ENCODE results near the gene EFS.

The EFS gene

GRCh38 chr14:23385642-23386265 is 20.8 kb upstream of the EFS start:
- TF ChIP-seq EZH2phosphoT487 (IDR thresholded peaks at IDR 0.05; ENCODE audit: low read length) (no peak), EZH2 (optimal IDR thresholded peaks at IDR 0.05; ENCODE audit: low read depth, low read length) (no peak)
- H3K36me3 ChIP-seq (replicated peaks; ENCODE audit: insufficient read depth, low read length): no peaks in the 10 kb centered on the region
- H3K9ac ChIP-seq (ENCODE audit: low read length): no peak overlapping the region
- H3K9me2 ChIP-seq (replicated peaks; ENCODE audit: insufficient read depth, low read length): no peaks in the 10 kb centered on the region
- H3K4me1 ChIP-seq (ENCODE audit: low read length): no peaks in the 10 kb centered on the region
- H3K27me3 ChIP-seq (replicated peaks; ENCODE audit: insufficient read depth, low read length): peaks cover 13% of the 10 kb centered on the region
- DNase-seq: no peak
- H3K9me3 ChIP-seq (replicated peaks; ENCODE audit: insufficient read depth, low read length): no peaks in the 10 kb centered on the region
- H3F3A ChIP-seq (ENCODE audit: insufficient read depth, low read length): no peaks in the 10 kb centered on the region
- no peak overlapping the region for H3K4me2 ChIP-seq (ENCODE audit: low read depth, low read length)
- H3K79me2 ChIP-seq (ENCODE audit: low read length): no peaks in the 10 kb centered on the region
- no peak overlapping the region for H2AFZ ChIP-seq (ENCODE audit: low read length)
- H4K20me1 ChIP-seq (ENCODE audit: insufficient read depth, low read length): no peaks in the 10 kb centered on the region
- no peak overlapping the region for H3K4me3 ChIP-seq (ENCODE audit: low read length)
- H3K27ac ChIP-seq (ENCODE audit: low read length): no peak overlapping the region

GRCh38 chr14:23385244-23385641 is 20.3 kb upstream of the EFS start:
- Histone ChIP-seq H3K36me3 (replicated peaks; ENCODE audit: insufficient read depth, low read length) (no peaks in the 10 kb centered on the region), H3K4me2 (ENCODE audit: low read depth, low read length) (no peak overlapping the region), H3K27ac (ENCODE audit: low read length) (no peak overlapping the region), H3K27me3 (replicated peaks; ENCODE audit: insufficient read depth, low read length) (peaks cover 8% of the 10 kb centered on the region), H3K9me2 (replicated peaks; ENCODE audit: insufficient read depth, low read length) (no peaks in the 10 kb centered on the region), H3F3A (ENCODE audit: insufficient read depth, low read length) (no peaks in the 10 kb centered on the region), H2AFZ (ENCODE audit: low read length) (no peak overlapping the region), H3K4me3 (ENCODE audit: low read length) (no peak overlapping the region), H3K4me1 (ENCODE audit: low read length) (no peaks in the 10 kb centered on the region), H3K9ac (ENCODE audit: low read length) (no peak overlapping the region), H3K79me2 (ENCODE audit: low read length) (no peaks in the 10 kb centered on the region), H4K20me1 (ENCODE audit: insufficient read depth, low read length) (no peaks in the 10 kb centered on the region), H3K9me3 (replicated peaks; ENCODE audit: insufficient read depth, low read length) (no peaks in the 10 kb centered on the region)
- no peak for DNase-seq
- TF ChIP-seq EZH2phosphoT487 (IDR thresholded peaks at IDR 0.05; ENCODE audit: low read length): no peak
- no peak for TF ChIP-seq CTCF (IDR thresholded peaks at IDR 0.05; ENCODE audit: low read length)
- no peak for TF ChIP-seq EZH2 (optimal IDR thresholded peaks at IDR 0.05; ENCODE audit: low read depth, low read length)

- no peak for TF ChIP-seq EZH2phosphoT487 (IDR thresholded peaks at IDR 0.05; ENCODE audit: low read length)
- no peak for TF ChIP-seq CTCF (IDR thresholded peaks at IDR 0.05; ENCODE audit: low read length)
- no peak for TF ChIP-seq EZH2 (optimal IDR thresholded peaks at IDR 0.05; ENCODE audit: low read depth, low read length)
- no peaks in the 10 kb centered on the region for H3K9me2 ChIP-seq (replicated peaks; ENCODE audit: insufficient read depth, low read length)
Measured at GRCh38 chr14:23384364-23385080, 19.6 kb upstream of the EFS start.

More at GRCh38 chr14:23384364-23385080, 19.6 kb upstream of the EFS start:
- Histone ChIP-seq H3K27me3 (replicated peaks; ENCODE audit: insufficient read depth, low read length) (peaks cover 8% of the 10 kb centered on the region), H3K9ac (ENCODE audit: low read length) (no peak overlapping the region), H3K9me3 (replicated peaks; ENCODE audit: insufficient read depth, low read length) (no peaks in the 10 kb centered on the region), H3K4me2 (ENCODE audit: low read depth, low read length) (no peak overlapping the region), H3K27ac (ENCODE audit: low read length) (no peak overlapping the region), H3K4me3 (ENCODE audit: low read length) (no peak overlapping the region), H3K79me2 (ENCODE audit: low read length) (no peaks in the 10 kb centered on the region), H4K20me1 (ENCODE audit: insufficient read depth, low read length) (no peaks in the 10 kb centered on the region), H2AFZ (ENCODE audit: low read length) (no peak overlapping the region), H3K4me1 (ENCODE audit: low read length) (no peaks in the 10 kb centered on the region), H3K36me3 (replicated peaks; ENCODE audit: insufficient read depth, low read length) (no peaks in the 10 kb centered on the region), H3F3A (ENCODE audit: insufficient read depth, low read length) (no peaks in the 10 kb centered on the region)
- no peak for DNase-seq

All from MM.1S (cell line).